ENCODE results near the gene ITGBL1. TPM values are rescaled to one million over a fixed set of nuclear protein-coding genes. Genes with fewer than 3 reads are reported as not detected.
A peak's percentile ranks its signal among the peaks of the same experiment; 100 is the strongest.

ITGBL1 gene
- total RNA-seq, 1 experiment from 2014 or later: 0.22 TPM

- H3K36me3 Mint-ChIP-seq: no peaks in the 10 kb centered on the region
Observed at GRCh38 chr13:101614491-101614890, 162.0 kb downstream of the ITGBL1 start.

More at GRCh38 chr13:101614491-101614890, 162.0 kb downstream of the ITGBL1 start:
- ATAC-seq (peak; percentile 55), DNase-seq (ENCODE audit: low spot score) (no peak)
- H3K27me3 Mint-ChIP-seq (ENCODE audit: low read depth): no peaks in the 10 kb centered on the region
- ChIA-PET POLR2A (no interaction called here), CTCF (no interaction called here)
- 0 out of 2 replicates have a peak, but pooled peaks cover 3% of the 10 kb centered on the region for H3K4me1 Mint-ChIP-seq
- TF ChIP-seq MLX (CRISPR knock-in tag; IDR thresholded peaks at IDR 0.05) (no peak), ZNF423 (CRISPR knock-in tag; IDR thresholded peaks at IDR 0.05) (no peak), ZNF425 (CRISPR knock-in tag; conservative IDR thresholded peaks at IDR 0.05) (no peak), GRHL2 (CRISPR knock-in tag; IDR thresholded peaks at IDR 0.05; ENCODE audit: insufficient replicate concordance, severe bottlenecking) (no peak), NFE2L1 (CRISPR knock-in tag; IDR thresholded peaks at IDR 0.05) (no peak), ZNF219 (CRISPR knock-in tag; IDR thresholded peaks at IDR 0.05; ENCODE audit: borderline replicate concordance) (no peak), ZNF671 (CRISPR knock-in tag; IDR thresholded peaks at IDR 0.05) (no peak), MYBL2 (CRISPR knock-in tag; IDR thresholded peaks at IDR 0.05) (no peak)
- TF ChIP-seq, protein P1, sequence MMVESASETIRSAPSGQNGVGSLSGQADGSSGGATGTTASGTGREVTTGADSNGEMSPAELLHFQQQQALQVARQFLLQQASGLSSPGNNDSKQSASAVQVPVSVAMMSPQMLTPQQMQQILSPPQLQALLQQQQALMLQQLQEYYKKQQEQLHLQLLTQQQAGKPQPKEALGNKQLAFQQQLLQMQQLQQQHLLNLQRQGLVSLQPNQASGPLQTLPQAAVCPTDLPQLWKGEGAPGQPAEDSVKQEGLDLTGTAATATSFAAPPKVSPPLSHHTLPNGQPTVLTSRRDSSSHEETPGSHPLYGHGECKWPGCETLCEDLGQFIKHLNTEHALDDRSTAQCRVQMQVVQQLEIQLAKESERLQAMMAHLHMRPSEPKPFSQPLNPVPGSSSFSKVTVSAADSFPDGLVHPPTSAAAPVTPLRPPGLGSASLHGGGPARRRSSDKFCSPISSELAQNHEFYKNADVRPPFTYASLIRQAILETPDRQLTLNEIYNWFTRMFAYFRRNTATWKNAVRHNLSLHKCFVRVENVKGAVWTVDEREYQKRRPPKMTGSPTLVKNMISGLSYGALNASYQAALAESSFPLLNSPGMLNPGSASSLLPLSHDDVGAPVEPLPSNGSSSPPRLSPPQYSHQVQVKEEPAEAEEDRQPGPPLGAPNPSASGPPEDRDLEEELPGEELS (CRISPR knock-in tag; IDR thresholded peaks at IDR 0.05): no peak
- TF ChIP-seq, protein P2, sequence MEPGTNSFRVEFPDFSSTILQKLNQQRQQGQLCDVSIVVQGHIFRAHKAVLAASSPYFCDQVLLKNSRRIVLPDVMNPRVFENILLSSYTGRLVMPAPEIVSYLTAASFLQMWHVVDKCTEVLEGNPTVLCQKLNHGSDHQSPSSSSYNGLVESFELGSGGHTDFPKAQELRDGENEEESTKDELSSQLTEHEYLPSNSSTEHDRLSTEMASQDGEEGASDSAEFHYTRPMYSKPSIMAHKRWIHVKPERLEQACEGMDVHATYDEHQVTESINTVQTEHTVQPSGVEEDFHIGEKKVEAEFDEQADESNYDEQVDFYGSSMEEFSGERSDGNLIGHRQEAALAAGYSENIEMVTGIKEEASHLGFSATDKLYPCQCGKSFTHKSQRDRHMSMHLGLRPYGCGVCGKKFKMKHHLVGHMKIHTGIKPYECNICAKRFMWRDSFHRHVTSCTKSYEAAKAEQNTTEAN (CRISPR knock-in tag; IDR thresholded peaks at IDR 0.05): no peak
- TF ChIP-seq, protein P3, sequence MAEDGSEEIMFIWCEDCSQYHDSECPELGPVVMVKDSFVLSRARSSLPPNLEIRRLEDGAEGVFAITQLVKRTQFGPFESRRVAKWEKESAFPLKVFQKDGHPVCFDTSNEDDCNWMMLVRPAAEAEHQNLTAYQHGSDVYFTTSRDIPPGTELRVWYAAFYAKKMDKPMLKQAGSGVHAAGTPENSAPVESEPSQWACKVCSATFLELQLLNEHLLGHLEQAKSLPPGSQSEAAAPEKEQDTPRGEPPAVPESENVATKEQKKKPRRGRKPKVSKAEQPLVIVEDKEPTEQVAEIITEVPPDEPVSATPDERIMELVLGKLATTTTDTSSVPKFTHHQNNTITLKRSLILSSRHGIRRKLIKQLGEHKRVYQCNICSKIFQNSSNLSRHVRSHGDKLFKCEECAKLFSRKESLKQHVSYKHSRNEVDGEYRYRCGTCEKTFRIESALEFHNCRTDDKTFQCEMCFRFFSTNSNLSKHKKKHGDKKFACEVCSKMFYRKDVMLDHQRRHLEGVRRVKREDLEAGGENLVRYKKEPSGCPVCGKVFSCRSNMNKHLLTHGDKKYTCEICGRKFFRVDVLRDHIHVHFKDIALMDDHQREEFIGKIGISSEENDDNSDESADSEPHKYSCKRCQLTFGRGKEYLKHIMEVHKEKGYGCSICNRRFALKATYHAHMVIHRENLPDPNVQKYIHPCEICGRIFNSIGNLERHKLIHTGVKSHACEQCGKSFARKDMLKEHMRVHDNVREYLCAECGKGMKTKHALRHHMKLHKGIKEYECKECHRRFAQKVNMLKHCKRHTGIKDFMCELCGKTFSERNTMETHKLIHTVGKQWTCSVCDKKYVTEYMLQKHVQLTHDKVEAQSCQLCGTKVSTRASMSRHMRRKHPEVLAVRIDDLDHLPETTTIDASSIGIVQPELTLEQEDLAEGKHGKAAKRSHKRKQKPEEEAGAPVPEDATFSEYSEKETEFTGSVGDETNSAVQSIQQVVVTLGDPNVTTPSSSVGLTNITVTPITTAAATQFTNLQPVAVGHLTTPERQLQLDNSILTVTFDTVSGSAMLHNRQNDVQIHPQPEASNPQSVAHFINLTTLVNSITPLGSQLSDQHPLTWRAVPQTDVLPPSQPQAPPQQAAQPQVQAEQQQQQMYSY (CRISPR knock-in tag; IDR thresholded peaks at IDR 0.05): no peak
- TF ChIP-seq, protein P4, sequence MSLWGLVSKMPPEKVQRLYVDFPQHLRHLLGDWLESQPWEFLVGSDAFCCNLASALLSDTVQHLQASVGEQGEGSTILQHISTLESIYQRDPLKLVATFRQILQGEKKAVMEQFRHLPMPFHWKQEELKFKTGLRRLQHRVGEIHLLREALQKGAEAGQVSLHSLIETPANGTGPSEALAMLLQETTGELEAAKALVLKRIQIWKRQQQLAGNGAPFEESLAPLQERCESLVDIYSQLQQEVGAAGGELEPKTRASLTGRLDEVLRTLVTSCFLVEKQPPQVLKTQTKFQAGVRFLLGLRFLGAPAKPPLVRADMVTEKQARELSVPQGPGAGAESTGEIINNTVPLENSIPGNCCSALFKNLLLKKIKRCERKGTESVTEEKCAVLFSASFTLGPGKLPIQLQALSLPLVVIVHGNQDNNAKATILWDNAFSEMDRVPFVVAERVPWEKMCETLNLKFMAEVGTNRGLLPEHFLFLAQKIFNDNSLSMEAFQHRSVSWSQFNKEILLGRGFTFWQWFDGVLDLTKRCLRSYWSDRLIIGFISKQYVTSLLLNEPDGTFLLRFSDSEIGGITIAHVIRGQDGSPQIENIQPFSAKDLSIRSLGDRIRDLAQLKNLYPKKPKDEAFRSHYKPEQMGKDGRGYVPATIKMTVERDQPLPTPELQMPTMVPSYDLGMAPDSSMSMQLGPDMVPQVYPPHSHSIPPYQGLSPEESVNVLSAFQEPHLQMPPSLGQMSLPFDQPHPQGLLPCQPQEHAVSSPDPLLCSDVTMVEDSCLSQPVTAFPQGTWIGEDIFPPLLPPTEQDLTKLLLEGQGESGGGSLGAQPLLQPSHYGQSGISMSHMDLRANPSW (CRISPR knock-in tag; conservative IDR thresholded peaks at IDR 0.05; ENCODE audit: low read depth): no peak
- TF ChIP-seq, protein P5, sequence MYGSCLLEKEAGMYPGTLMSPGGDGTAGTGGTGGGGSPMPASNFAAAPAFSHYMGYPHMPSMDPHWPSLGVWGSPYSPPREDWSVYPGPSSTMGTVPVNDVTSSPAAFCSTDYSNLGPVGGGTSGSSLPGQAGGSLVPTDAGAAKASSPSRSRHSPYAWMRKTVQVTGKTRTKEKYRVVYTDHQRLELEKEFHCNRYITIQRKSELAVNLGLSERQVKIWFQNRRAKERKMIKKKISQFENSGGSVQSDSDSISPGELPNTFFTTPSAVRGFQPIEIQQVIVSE (CRISPR knock-in tag; IDR thresholded peaks at IDR 0.05; ENCODE audit: borderline replicate concordance): no peak
- TF ChIP-seq, protein P6, sequence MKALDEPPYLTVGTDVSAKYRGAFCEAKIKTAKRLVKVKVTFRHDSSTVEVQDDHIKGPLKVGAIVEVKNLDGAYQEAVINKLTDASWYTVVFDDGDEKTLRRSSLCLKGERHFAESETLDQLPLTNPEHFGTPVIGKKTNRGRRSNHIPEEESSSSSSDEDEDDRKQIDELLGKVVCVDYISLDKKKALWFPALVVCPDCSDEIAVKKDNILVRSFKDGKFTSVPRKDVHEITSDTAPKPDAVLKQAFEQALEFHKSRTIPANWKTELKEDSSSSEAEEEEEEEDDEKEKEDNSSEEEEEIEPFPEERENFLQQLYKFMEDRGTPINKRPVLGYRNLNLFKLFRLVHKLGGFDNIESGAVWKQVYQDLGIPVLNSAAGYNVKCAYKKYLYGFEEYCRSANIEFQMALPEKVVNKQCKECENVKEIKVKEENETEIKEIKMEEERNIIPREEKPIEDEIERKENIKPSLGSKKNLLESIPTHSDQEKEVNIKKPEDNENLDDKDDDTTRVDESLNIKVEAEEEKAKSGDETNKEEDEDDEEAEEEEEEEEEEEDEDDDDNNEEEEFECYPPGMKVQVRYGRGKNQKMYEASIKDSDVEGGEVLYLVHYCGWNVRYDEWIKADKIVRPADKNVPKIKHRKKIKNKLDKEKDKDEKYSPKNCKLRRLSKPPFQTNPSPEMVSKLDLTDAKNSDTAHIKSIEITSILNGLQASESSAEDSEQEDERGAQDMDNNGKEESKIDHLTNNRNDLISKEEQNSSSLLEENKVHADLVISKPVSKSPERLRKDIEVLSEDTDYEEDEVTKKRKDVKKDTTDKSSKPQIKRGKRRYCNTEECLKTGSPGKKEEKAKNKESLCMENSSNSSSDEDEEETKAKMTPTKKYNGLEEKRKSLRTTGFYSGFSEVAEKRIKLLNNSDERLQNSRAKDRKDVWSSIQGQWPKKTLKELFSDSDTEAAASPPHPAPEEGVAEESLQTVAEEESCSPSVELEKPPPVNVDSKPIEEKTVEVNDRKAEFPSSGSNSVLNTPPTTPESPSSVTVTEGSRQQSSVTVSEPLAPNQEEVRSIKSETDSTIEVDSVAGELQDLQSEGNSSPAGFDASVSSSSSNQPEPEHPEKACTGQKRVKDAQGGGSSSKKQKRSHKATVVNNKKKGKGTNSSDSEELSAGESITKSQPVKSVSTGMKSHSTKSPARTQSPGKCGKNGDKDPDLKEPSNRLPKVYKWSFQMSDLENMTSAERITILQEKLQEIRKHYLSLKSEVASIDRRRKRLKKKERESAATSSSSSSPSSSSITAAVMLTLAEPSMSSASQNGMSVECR (CRISPR knock-in tag; IDR thresholded peaks at IDR 0.05; ENCODE audit: borderline replicate concordance): no peak
- H3K9me3 Mint-ChIP-seq: no peaks in the 10 kb centered on the region
- H3K27ac Mint-ChIP-seq: no peak overlapping the region
- H3K4me3 Mint-ChIP-seq: no peak overlapping the region
